Activated CD8-positive, alpha-beta T cell treated with anti-CD3 and anti-CD28 coated beads for 36 hours (primary cell): ENCODE measurements around the gene CCDC92B. TPM values are rescaled to one million over a fixed set of nuclear protein-coding genes. Genes with fewer than 3 reads are reported as not detected.

Experiments used
- ATAC-seq: fragments of 200-7000 bp; cut with Tn5 transposase; one replicate; pipeline ENCODE4 v1.10.0; 2021; ENCODE audit warnings: mild to moderate bottlenecking, moderate library complexity
- CTCF ChIA-PET: fragments of 350-600 bp; sonication (Branson Sonifier 250); formaldehyde crosslinking; loops from one replicate; lab custom pipeline; 2021; ENCODE audit warnings: antibody characterized with exemption; lab: Charles Lee
- POLR2A ChIA-PET: fragments of 350-600 bp; sonication (Branson Sonifier 250); formaldehyde crosslinking; loops from one replicate; lab custom pipeline; 2021; ENCODE audit warnings: antibody characterized with exemption; lab: Charles Lee
- DNase-seq: peaks from one replicate; pipeline ENCODE4 v3.0.0-alpha.2; 2020
- H3K27ac Mint-ChIP-seq: one replicate; pipeline ENCODE4 v1.8.0; 2021; ENCODE audit warnings: mild to moderate bottlenecking, mixed read lengths
- H3K27me3 Mint-ChIP-seq: one replicate; pipeline ENCODE4 v1.8.0; 2021; ENCODE audit warnings: mixed read lengths
- H3K36me3 Mint-ChIP-seq: one replicate; pipeline ENCODE4 v1.8.0; 2021; ENCODE audit warnings: low read depth, mixed read lengths
- H3K4me1 Mint-ChIP-seq: one replicate; pipeline ENCODE4 v1.8.0; 2021; ENCODE audit warnings: low read depth, mixed read lengths
- H3K4me3 Mint-ChIP-seq: one replicate; pipeline ENCODE4 v1.8.0; 2021; ENCODE audit warnings: mild to moderate bottlenecking, moderate library complexity, mixed read lengths
- H3K9me3 Mint-ChIP-seq: one replicate; pipeline ENCODE4 v1.8.0; 2021; ENCODE audit warnings: mixed read lengths
- intact Hi-C: fragments of 100-400 bp; cut with micrococcal nuclease; formaldehyde crosslinking; loops from one replicate; pipeline ENCODE4 v1.10.0; 2022
- total RNA-seq, 2 experiments: library from RNA; stranded (reverse); gene quantifications; one replicate each; pipeline ENCODE4 v1.2.3, GENCODE V29; 2021
- TF ChIP-seq, protein P1 (sequence below): fragments of 200-600 bp; IDR thresholded peaks from one replicate; pipeline ENCODE4 v1.8.0; 2022; ENCODE audit warnings: antibody characterized with exemption, mild to moderate bottlenecking

The CCDC92B gene
- total RNA-seq, 2 experiments from 2014 or later, result 0.09 TPM; not detected in 1

DNA sequence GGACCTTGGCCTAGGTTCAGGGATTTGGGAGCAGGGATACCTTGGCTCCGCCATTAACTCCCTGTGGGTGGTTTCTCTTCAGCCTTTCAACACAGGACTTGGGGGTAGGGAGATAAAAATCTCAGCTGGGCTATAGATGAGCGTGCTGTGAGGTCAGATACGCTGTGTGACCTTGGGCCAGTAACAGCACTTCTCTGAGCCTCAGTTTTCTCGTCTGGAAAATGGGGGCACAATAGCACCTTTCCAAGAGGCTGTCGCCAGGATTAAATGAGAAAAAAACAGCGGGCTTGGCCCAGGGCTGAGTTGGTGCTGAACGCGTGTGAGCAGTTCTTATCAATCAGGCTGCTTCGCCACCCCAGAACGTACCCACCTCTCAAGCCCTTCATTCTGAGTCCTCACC lies 17.6 kb downstream of the CCDC92B start:
- DNase-seq (no peak), ATAC-seq (no peak)
- TF ChIP-seq, protein P1, sequence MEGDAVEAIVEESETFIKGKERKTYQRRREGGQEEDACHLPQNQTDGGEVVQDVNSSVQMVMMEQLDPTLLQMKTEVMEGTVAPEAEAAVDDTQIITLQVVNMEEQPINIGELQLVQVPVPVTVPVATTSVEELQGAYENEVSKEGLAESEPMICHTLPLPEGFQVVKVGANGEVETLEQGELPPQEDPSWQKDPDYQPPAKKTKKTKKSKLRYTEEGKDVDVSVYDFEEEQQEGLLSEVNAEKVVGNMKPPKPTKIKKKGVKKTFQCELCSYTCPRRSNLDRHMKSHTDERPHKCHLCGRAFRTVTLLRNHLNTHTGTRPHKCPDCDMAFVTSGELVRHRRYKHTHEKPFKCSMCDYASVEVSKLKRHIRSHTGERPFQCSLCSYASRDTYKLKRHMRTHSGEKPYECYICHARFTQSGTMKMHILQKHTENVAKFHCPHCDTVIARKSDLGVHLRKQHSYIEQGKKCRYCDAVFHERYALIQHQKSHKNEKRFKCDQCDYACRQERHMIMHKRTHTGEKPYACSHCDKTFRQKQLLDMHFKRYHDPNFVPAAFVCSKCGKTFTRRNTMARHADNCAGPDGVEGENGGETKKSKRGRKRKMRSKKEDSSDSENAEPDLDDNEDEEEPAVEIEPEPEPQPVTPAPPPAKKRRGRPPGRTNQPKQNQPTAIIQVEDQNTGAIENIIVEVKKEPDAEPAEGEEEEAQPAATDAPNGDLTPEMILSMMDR, result no peak
- Mint-ChIP-seq H3K9me3 (no peaks in the 10 kb centered on the region), H3K27me3 (peaks cover 22% of the 10 kb centered on the region), H3K27ac (no peak overlapping the region), H3K4me3 (no peak overlapping the region), H3K36me3 (no peaks in the 10 kb centered on the region), H3K4me1 (no peaks in the 10 kb centered on the region)
- CTCF ChIA-PET, result no interaction called here
- intact Hi-C loops, result no loop called here
- POLR2A ChIA-PET, result no interaction called here

DNA sequence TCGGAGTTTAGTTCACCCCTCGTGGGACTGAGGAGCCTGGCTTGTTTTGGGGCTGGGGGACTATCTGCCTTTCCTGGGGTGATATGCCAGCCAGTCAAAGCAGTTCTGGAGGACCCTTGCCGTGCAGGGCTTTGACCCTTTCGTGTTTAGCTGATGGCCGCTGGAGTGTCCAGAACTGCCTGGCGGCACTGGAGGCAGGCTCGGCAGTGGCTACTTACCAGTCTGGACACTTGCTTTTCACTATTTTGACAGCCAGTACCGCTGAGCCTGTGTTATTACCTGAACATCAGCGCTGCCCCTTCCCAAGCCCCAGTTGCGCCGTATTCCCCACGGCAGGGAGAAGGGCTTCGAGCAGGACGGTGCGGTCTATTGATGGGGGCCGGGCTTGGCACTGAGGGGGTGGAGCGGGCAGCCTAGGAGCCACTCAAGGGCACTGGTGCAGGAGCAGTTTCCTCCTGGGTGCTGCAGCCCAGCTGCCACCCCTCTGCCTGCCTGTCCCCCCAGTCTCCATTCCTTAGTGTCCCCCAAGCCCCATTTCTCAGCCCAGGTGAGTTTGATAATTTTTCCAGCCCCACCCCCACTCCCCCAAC lies 18.6 kb downstream of the CCDC92B start:
- Mint-ChIP-seq H3K9me3 (no peaks in the 10 kb centered on the region), H3K4me1 (no peaks in the 10 kb centered on the region), H3K4me3 (no peak overlapping the region), H3K36me3 (no peaks in the 10 kb centered on the region), H3K27ac (no peak overlapping the region), H3K27me3 (peaks cover 22% of the 10 kb centered on the region)
- ATAC-seq, result no peak
- TF ChIP-seq, protein P1, result no peak
- CTCF ChIA-PET, result no interaction called here
- intact Hi-C loops, result no loop called here
- DNase-seq, result no peak
- POLR2A ChIA-PET, result no interaction called here

DNA sequence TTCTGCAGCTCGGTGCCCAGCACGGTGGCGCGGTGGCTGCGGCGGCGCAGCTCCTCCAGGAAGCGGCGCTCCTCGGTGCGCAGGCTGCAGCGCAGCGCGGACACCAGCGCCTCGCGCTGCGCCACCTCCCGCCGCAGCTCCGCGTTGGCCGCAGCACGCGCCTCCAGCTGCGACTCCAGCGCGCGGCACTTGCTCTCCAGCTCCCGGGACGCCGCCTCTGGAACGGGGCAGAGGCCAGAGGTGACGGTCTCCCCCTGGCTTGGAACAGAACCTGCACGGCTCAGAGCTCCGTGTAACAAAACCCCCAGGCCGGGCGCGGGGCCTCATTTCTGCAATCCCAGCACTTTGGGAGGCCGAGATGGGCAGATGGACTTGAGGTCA lies 24.7 kb downstream of the CCDC92B start:
- intact Hi-C loops, result no loop called here
- no peak overlapping the region for H3K27ac Mint-ChIP-seq
- peak; percentile 46 for DNase-seq
- TF ChIP-seq, protein P1, result no peak
- no peak overlapping the region for H3K4me3 Mint-ChIP-seq
- CTCF ChIA-PET, result interaction anchor here (1.1 to 1.2 kb wide), 2 partner anchors 12 to 112 kb away, joined by 3 to 4 read pairs; no protein-coding TSS in a partner anchor
- ATAC-seq, result peak; percentile 76
- no peaks in the 10 kb centered on the region for H3K36me3 Mint-ChIP-seq
- POLR2A ChIA-PET, result interaction anchor here (1.1 kb wide), 1 partner anchor 14 kb away, joined by 4 read pairs; no protein-coding TSS in a partner anchor
- peaks cover 28% of the 10 kb centered on the region for H3K27me3 Mint-ChIP-seq
- H3K4me1 Mint-ChIP-seq, result peaks cover 12% of the 10 kb centered on the region
- no peaks in the 10 kb centered on the region for H3K9me3 Mint-ChIP-seq

DNA sequence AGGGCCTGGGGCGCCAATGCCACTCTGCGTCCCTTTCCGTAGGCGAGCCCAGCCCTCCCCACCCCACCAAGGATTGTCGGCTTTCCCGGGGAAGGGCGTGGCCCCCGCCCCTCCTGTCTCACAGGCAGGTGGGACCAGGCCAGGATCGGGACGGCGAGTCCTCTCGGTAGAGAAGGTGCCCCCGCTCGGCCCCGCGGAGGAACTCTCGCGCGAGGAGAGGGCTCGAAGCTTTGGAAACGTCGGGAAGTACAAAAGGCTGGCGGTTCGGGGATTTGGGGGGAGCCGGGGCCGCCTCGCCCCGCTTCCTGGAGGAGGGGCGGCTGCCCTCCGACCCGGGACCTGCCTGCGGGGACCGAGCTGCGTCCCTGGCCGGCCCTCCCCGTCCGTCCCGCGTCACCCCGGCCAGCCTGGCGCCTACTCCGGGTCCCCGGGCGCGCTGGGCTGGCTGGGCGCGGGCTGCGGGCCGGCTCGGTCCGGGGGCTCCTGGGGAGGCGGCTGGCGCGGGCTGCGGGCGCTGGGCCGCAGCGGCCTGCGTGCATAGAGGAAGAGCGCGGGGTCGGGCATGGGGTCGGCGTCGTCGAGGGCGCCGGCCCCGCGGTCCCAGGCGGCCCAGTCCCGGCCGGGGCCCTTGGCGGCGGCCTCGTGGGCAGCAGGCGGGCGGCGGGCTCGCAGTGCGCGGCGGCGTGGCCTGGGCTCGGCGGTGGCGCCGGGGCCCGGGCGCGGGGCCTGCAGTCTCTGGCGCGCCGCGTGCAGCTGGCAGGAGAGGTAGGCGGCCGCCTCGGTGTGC lies 25.3 kb downstream of the CCDC92B start:
- TF ChIP-seq, protein P1, result no peak
- Mint-ChIP-seq H3K4me3 (no peak overlapping the region), H3K4me1 (peaks cover 12% of the 10 kb centered on the region), H3K27me3 (peaks cover 28% of the 10 kb centered on the region), H3K9me3 (no peaks in the 10 kb centered on the region), H3K36me3 (no peaks in the 10 kb centered on the region), H3K27ac (no peak overlapping the region)
- intact Hi-C loops, result no loop called here
- POLR2A ChIA-PET, result interaction anchor here (0.9 to 1.1 kb wide), 2 partner anchors 14 to 22 kb away, joined by 4 read pairs; no protein-coding TSS in a partner anchor
- ATAC-seq (peak; percentile 21), DNase-seq (no peak)
- CTCF ChIA-PET, result interaction anchor here (1.1 to 1.2 kb wide), 2 partner anchors 13 to 113 kb away, joined by 3 to 4 read pairs; no protein-coding TSS in a partner anchor
